Measurements from ENCODE around the gene DOCK6.
"Not testable (repeated sequence)": the region's sequence is repeated elsewhere in the genome, so short reads cannot be mapped to it uniquely, and the experiment has no call there.

DOCK6 gene

DNA sequence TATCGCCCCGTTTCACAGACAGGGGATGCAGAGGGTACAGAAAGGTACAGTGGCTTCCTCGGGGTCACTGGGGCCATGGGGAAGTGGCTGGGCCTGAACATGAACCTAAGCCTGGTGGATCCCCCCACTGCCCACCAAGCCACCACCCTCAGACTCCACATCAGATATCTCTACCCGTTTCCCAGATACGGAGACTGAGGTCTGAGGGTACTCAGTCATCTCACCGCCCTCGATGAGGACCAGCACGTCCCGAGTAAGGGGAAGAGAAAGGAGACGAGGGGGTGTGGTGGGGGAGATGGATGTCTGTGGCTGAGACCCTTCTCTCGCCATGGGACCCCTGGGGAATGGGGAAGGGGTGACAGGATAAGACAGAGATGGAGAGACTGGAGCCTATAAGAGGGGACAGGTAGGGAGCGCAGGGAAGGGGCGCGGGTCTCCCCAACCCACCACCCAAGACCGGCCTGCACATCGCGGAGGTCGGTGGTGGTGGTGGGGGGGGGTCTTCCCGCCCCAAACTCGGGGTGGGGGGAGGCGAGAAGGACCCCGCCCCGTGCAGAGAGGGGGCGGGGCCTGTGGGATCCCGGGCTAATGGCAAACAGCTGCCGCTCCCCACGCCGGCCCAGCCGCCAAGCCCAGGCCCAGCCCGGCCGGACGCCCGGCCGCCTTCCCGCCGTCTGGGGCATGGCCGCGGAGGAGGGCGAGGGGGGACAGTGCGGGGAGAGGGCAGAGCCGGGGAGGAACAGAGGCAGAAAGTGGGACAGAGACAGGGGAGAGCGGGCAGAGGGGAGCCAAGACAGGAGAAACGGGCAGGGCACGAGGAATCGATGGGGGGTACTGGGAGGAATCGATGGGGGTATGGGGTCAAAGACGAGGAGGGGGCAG, 65.7 kb downstream of the DOCK6 start:
- no peak for DNase-seq (ENCODE audit: low read depth, low spot score)

DNA sequence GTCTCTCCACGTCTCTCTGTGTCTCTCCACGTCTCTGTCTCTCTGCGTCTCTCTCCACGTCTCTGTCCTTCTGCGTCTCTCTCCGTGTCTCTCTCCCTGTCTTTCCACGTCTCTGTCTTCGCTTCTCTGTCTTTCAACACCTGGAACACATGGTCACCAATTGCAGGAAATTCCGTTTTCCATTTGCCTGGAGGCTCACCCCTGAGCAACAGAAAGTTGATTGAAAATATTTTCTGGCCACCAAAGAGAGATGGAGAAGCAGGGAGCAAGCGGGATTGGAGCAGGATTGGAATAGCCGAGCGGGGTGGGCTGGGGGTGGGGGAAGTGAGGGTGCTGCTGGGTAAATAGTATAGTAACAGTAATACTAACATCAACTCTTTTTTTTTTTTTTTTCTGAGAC, 66.6 kb downstream of the DOCK6 start:
- no peak for DNase-seq (ENCODE audit: low read depth, low spot score)

DNA sequence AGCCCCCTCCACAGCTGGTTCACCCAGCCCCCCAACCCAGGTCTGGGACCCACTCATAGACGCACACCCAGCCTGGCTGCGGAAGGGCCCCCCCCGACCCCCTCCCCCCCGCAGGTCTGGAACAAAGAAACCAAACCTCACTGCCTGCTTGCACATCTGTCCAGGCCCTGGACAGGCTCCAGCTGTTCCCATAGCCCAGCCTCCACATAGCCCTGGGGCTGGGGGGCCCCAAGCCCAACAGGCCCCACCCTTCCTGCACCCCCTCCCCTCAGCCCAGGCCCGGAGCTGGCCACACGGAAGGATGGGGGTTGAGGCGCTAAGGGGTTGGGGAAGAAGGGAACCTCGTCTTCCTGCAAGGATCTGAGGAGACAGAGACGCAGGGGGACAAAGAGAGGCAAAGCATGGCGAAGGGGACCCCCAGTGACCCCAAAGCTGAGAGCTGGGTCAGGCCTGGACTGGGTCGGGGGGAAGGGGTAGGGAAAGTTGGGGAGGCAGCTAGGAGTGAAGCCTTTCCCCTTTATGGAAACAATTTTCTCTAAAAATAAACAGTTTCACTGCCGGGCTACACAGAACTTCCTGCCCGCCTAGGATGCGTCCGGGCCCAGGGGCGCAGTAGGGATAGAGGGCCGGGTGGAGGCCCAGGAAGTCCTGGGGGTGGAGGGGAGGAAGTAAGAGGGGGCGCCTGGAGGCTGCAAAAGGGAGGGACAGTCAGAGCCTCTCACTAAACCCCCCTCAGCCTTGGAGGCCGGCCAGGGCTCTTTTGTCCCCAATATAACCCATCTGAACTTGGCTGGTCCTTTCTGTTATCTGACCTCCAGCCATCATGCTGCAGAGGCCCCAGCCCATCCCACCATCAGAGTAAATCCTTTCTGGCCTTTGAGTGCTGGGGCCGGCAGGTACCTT, 67.4 kb downstream of the DOCK6 start:
- no peak for DNase-seq (ENCODE audit: low read depth, low spot score)

DNA sequence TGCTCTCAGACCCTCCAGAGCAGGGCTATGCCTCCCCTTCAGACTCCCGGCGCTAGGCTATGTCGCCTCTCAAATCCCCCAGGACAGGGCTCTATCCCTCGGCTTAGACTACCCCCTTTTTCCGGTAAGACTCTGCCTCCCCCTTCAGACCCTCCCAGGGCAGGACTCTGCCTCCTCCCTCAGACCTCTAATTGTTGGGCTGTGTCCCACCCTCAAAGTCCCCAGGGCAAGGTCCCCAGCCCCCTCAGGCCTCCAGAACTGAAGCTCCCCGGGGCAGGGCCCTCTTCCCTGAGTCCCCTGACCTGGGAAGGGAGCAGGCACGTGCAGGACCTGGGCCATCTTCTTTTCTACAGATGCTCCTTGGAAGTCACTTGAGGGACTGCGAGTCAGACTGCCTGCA, 68.2 kb downstream of the DOCK6 start:
- no peak for DNase-seq (ENCODE audit: low read depth, low spot score)

DNA sequence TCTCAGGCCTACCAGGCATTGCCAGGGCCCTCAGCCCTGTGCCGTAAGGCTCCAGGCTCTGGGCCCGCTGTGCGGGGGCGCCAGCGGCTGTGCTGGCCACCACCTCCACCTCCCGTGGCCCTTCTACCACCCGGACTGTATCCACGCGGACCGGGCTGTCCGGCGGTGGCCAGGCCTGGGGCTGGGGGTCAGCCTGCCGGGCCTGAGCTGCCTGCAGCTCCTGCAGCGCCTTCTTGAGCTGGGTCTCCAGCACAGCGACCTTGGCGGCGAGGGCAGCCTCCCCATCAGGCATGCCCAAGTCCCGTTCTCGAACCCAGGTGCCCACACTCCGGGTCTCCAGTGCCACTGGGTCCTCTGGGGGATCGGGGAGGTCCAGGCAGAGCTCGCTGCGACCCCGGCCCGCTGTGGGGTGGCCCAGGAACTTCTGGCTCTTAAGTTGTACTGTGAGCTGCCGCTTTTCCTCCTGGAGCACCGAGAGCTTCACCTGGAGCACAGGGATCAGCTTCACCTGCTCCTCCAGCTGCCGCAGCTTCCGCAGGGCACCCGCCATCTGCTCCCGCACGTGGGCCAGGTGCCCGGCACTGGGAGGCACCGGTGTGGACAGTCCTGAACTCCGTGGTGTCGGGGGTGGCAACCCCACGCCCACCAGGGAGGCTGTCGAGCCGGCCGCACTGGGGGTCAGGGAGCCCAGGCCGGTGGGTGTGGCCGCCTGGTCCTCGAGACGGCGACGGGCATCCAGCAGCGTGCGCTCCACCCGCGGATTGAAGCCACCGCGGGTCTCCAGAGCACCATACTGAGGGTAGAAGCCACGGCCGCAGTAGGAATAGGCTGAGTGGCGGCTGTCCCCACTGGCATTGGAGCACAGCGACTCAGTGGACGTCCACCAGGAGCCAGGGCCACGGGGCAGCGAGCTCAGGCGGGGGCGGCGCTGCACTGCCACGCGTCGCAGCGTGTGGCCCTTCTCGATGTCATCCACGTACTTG, 69.1 kb downstream of the DOCK6 start:
- DNase-seq (ENCODE audit: low read depth, low spot score): no peak

- no peak for DNase-seq (ENCODE audit: low read depth, low spot score)
Measured at GRCh38 chr19:11191934-11192333, 70.4 kb downstream of the DOCK6 start.

DNA sequence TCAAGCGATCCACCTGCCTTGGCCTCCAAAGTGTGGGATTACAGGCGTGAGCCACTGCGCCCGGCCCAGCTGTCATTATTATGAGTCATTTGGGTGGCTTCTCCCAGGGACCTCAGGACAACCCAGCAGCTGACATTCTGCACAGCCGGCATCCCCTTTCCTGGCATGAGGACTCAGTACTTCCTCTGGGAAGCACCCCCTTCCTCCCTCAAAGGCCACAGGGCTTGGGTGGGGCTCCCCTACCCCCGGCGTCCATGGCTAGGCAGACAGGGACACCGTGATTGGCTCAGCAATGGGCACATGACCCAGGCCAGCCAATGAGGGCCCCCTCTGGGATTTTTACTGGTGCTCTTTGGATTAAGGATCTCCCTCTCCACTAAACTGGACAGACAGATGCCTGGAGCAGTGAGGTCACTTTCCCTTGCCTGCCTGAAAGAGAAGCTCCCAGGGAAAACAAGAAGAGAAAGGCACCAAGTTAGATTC, 71.0 kb downstream of the DOCK6 start:
- no peak for DNase-seq (ENCODE audit: low read depth, low spot score)

- DNase-seq (ENCODE audit: low read depth, low spot score): no peak
Measured at GRCh38 chr19:11190501-11190900, 71.8 kb downstream of the DOCK6 start.

GRCh38 chr19:11187441-11187840, 74.9 kb downstream of the DOCK6 start:
- DNase-seq (ENCODE audit: low read depth, low spot score): no peak

- no peak for DNase-seq (ENCODE audit: low read depth, low spot score)
Measured at GRCh38 chr19:11182994-11183393, 79.3 kb downstream of the DOCK6 start.

DNA sequence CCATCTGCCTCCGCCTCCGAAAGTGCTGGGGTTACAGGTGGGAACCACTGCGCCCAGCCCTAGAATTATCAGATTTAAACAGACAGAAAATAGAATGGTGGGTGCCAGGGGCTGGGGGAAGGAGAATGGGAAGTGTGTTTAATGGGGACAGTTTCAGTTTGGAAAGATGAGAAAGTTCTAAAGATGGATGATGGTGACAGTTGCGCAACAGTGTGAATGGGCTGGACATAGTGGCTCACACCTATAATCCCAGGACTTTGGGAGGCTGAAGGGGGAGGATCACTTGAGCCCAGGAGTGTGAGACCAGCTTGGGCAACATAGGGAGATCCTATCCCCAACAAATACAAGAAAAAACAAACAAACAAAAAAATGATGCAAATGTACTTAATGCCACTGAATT, 80.8 kb downstream of the DOCK6 start:
- DNase-seq (ENCODE audit: low read depth, low spot score): no peak

GRCh38 chr19:11180975-11181374, 81.3 kb downstream of the DOCK6 start:
- not testable (repeated sequence) for DNase-seq (ENCODE audit: low read depth, low spot score)

- DNase-seq (ENCODE audit: low read depth, low spot score): no peak
Measured at GRCh38 chr19:11180346-11180745, 82.0 kb downstream of the DOCK6 start.

GRCh38 chr19:11179716-11180297, 82.5 kb downstream of the DOCK6 start:
- DNase-seq (ENCODE audit: low read depth, low spot score): no peak

- not testable (repeated sequence) for DNase-seq (ENCODE audit: low read depth, low spot score)
Measured at GRCh38 chr19:11179145-11179465, 83.2 kb downstream of the DOCK6 start.

- DNase-seq (ENCODE audit: low read depth, low spot score): no peak
Measured at GRCh38 chr19:11177592-11177991, 84.7 kb downstream of the DOCK6 start.

DNA sequence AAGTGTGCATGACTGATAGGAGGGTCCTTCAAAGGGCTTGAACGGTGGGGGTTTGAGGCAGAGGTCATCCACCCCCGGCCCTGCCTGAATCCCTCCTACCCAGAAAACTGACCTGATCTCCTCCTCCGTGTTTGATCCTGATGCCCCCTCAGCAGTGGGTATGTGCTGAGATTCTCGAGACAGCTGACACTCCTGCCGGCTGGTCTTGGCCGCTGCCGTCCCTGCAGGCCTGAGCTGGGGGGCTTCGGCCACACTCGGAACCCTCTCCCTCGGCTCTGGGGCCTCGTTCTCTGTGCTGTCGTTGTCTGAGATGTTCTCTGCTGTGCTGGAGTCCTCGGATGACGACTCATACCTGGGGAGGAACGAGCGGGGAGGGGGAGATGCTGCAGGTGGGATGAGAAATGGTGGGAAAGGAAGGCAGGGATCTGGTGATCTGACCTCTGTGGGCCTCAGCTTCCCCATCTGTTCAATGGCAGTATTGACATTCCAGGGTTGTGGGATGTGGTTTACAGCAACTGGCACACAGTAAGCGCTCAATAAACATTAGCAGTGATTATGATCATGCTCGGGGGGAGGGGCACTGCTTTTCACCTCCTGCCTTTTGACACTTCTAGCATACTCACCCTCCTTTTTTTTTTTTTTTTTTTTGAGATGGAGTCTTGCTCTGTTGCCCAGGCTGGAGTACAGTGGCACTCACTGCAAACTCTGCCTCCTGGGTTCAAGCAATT, 85.7 kb downstream of the DOCK6 start:
- DNase-seq (ENCODE audit: low read depth, low spot score): no peak

- no peak for DNase-seq (ENCODE audit: low read depth, low spot score)
Measured at GRCh38 chr19:11175920-11176319, 86.4 kb downstream of the DOCK6 start.

GRCh38 chr19:11174336-11174735, 88.0 kb downstream of the DOCK6 start:
- no peak for DNase-seq (ENCODE audit: low read depth, low spot score)

DNA sequence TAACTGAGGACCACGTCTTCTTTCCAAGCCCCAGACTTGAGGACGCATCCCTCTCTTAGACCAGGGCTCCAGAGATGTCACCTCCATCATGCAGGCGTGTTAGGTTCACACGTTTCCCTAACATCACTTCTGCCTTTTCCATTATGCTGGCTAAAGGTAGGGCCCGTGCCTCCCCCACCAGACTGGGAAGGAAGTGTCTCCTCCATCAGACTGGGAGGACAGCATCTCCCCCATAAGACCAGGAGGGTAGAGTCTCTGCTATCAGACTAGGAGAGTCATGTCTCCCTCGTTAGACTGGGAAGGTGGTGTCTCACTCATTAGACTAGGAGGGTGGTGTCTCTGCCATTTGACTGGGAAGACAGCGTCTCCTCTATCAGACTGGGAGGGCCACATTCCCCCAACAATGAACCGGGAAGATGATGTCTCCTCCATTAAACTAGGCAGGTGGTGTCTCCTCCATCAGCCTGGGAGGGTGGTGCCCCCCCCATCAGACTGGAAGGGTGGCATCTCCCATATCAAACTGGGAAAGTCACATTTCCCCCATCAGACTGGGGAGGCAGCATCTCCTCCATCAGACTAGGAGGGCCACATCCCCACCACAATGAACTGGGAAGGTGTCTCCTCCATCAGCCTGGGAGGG, 88.7 kb downstream of the DOCK6 start:
- DNase-seq (ENCODE audit: low read depth, low spot score): no peak

Measured in activated CD4-positive, CD25-positive, alpha-beta regulatory T cell treated with anti-CD3 and anti-CD28 coated beads, Interleukin-2, amount 50 U/mL, for 16 hours (primary cell).